ENCODE results near the gene CEP95.
"Not testable (repeated sequence)": the region's sequence is repeated elsewhere in the genome, so short reads cannot be mapped to it uniquely, and the experiment has no call there.

CEP95 gene

DNA sequence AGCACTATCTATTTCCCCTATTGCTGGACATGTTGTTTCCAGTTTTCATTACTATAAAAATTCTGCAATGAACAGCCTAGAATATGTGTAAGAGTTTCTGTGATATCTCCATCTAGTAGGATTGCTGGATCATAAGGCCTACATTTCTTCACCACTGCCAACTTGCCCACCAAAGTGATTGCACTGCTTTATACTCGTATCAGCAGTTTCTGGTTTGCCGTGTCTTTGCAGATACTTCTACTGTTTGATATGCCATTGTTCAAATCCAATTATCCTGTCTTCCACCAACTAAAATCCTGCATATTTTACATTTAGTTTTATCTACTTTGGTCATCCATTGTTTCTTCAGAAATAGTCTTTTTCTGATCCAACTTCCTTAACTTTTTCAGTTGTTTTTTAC, 21.1 kb downstream of the CEP95 start:
- no peak for DNase-seq

GRCh38 chr17:64529221-64529620, 22.4 kb downstream of the CEP95 start:
- no peak for DNase-seq

DNA sequence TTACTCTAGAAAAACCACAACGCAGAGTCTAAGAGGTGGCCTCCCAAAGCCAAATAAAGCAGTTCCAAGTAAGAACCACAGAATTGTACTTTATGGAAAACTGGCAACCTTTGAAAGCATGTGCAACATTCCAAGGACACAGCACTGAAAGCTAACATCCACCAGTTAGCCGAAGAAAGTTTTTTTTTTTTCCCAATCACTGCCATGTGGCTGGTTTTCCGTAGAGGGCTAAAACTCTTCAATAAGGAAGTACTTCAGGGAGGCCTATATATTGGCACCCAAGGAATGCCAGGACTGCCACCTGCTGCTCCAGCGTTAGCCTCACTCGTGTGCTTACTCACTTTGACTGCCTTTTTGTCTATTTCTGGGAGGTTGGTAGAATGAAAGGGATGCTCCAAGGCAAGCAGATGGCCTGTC, 25.2 kb downstream of the CEP95 start:
- no peak for DNase-seq

- DNase-seq = no peak
These were observed 25.6 kb downstream of the CEP95 start for GRCh38 chr17:64532409-64532808.

GRCh38 chr17:64533784-64534183, 27.0 kb downstream of the CEP95 start:
- no peak for DNase-seq

GRCh38 chr17:64534187-64534586, 27.4 kb downstream of the CEP95 start:
- no peak for DNase-seq

GRCh38 chr17:64535357-64535756, 28.6 kb downstream of the CEP95 start:
- DNase-seq = no peak

- DNase-seq = no peak
These were observed 30.1 kb downstream of the CEP95 start for GRCh38 chr17:64536913-64537312.

DNA sequence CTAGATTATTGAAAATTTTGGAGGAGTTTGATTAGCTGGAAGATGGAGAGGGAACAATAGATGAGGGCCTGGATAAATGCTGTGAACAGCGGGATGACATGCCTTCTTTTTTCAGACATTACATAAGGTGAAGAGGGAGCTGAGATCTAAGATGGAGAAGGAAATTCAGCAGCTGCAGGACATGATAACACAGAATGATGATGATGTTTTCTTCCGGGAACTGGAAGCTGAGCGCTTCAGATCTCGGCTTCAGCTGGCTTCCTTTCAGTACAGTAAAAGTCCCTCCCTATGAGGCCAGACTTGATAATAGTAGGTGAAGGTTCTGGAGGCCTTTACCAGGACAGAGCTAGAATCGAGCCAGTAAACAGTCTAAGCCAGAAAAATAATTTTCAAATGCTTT, 30.7 kb downstream of the CEP95 start:
- no peak for DNase-seq

DNA sequence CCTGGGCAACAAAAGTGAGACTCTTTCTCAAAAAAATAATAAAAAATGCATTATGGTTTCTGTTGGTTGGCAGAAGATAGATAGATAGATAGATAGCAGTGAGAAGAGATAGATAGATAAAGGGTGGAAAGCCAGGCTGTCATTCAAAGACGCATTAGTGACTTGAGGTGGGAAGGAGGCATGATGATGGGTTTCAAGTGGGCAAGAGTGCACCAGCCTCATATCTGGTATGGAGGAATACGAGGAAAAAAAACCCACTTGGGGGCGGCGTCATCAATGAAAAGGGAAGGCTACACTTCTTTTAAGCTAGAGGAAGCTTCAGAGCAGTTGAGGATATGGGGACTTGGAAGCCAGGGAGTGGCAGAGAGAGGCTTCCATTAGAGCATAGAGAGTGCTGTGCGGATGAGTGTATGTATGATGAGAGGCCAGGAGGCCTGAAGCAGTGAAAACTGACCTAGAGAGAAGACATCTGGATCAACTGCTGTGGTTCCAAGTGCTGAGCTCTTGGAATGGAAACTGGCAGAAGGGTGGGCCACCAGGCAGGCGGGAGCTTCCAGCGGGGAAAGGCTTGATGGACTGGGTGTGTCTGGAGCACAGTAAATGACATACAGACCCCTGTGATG, 31.8 kb downstream of the CEP95 start:
- DNase-seq = no peak

DNA sequence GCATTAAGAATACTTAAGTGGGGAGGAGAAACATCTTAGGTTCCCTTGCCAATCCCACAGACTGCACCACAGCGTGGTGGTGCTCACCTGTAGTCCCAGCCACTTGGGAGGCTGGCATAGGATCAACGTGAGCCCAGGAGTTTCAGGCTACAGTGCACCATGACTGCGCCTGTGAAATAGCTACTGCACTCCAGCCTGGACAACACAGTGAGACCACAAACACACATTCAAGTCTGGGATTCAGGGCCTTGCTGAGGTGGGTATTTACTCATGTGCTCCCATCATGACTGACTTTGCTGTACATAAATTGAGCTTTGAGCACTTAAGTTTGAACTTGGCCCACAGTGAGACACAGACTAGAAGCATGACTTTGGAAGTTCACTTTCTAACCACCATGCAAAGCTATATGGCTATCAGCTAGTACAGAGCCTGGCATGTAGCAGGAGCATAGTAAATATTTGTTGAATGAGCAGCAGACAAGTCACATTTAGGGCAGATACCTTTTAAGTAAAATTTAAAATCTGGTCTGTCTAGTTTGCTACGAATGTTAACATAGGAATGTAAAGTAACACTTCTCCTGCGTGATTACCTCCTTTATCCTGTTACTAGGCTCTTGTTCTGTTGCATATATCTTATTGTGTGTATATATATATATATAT, 33.5 kb downstream of the CEP95 start:
- no peak for DNase-seq

GRCh38 chr17:64544742-64545141, 38.0 kb downstream of the CEP95 start:
- DNase-seq = no peak

- no peak for DNase-seq
These were observed 39.9 kb downstream of the CEP95 start for GRCh38 chr17:64546716-64547115.

GRCh38 chr17:64547319-64547718, 40.5 kb downstream of the CEP95 start:
- DNase-seq = no peak

DNA sequence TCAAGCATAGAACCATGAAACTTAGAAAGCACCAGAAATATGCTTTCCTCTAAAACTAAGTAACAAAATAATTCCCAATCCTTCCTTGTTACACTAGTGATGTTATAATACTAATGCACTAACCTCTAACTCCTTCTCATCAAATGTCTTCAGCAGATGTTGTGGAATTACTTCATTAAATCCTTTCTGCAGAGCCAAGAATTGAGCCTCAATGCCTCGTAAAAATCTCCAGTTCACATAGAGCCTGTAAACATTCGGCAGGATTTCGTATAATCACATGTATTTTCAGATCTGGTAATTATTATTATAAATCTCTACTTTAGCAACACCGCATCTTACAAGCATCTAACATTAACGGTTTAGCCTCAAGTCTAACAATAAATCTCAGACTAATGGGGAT, 44.7 kb downstream of the CEP95 start:
- DNase-seq = no peak

DNA sequence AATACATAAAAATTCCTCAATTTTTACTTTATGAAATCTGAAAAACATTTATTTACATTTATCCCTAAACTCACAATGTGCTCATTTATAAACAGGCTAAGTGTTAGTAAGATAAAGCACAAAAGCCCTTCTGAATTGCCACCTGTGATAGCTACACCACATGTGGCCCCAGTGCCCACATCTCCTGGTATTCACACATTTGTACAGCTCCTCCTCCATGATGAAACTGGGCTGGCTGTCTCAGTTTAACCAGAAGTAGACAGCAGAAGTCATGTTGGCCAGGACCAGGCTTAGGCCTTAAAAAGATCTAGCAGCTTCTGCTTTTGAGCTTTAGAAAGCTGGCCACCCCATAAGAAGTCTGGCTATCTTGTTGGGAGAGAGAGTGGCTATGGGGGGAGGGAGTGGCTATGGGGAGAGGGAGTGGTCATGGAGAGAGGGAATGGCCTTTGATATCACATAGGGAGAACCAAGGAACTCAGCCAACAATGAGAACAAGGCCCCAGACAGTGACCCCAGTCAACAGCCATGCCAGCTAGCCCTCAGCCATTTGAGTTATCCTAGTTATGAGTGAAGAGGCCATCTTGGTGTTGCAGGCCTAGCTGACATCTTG, 47.4 kb downstream of the CEP95 start:
- DNase-seq = no peak

DNA sequence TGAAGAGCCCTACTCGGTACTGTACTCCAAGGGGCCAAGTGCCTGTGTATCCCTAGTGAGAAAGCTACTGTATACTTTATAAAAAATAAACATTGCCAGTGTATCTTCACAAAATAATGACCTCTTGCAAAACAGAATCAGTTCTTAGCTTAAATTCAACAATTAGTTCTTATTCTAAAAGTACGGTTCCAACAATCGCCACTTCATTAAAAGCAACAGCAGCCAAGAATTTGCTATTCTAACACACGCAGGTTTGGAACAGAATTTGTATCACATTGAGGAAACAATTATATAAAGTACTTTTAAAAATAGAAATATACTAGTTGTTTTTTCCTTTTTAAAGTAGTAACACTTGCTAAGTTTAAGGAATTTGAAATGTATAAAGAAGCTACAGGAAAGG, 48.5 kb downstream of the CEP95 start:
- DNase-seq = no peak

DNA sequence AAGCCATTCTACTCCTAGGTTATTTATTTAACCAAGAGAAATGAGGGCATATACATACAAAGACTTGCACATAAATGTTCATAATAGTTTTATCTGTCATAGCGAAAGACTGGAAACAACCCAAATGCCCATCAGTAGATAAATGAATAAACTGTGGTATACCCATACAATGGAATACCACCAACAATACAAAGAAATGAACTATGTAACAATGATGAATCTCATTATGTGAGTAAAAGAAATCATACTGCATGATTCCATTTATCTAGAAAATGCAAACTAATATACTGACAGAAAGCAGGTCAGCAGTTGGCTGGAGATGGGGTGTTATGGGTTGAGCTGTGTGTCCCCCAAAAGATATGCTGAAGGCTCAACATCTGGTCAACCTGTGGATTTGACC, 57.3 kb downstream of the CEP95 start:
- no peak for DNase-seq

DNA sequence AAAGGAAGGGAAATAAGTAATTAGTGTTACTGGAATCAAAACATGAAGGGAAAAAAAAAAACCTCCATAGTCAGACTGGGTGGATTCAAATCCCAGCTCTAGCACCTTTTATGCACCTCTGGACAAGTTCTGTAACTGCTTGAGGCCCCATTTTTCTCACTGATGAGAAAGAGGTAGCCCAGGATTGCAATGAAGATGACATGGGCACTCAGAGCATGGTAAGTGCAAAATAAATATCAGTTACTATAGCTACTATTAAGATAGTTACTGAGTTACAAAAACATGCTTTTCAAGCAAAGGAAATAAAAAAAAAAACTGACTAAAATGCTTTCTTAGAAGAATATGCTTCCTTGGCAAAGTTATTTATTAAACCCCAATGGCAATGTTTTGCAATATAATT, 58.8 kb downstream of the CEP95 start:
- no peak for DNase-seq

DNA sequence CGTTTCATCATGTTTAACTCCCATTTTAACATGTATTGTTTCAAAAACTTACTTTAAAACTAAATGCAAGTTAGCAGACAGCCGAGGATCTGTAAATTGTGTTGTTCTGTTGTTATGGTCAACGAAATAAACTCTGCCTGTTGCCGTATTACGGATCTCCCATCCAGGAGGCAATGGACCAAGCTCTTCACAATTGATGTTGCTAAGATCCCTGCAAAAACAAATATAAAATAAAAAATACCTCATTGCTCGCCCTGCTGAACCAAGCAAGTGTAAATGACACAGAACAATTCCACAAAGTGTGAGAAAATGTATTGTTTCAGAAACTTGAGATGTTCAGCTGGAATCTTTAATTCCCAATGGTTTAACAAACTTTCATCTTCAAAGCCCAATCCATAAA, 65.0 kb downstream of the CEP95 start:
- DNase-seq = no peak

DNA sequence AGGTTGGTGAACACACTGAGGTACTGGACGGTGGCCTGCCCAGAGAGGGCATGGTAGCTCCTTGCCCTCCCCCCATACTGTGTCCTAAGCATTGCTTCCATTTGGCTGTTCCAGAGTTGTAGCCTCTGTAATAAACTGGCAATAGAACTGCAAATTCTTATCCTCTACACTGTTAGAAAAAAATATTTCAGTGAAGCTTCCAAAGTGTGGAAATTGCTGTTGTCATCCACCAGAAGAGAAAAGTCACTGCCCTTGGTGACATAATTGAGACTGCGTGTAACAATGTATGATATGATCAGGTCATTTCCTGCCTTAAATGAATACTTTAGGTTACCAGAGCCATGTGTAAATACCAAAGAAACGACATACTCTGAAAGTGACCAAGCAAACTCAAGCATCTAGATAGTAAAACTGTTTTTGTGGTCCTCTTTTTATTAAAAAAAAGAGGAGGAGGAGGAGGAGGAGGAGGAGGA, 65.9 kb downstream of the CEP95 start:
- no peak for DNase-seq

DNA sequence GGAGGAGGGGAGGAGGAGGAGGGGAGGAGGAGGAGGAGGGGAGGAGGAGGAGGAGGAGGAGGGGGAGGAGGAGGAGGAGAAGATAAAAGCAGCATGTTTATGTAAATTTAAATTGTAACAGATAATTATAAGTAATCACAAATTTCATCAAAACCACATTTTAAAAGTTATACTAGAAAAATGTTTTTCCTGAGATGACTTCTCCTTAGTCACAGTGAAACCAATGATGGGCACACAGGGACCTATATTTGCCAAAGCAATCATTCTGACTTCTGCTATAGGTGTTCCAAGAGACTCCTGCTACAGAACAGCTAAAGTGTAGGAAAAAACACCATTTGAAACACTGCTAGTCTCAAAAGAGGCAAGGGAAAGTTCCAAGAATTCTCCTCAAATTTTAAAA, 66.4 kb downstream of the CEP95 start:
- no peak for DNase-seq

GRCh38 chr17:64574646-64575045, 67.9 kb downstream of the CEP95 start:
- DNase-seq = no peak

DNA sequence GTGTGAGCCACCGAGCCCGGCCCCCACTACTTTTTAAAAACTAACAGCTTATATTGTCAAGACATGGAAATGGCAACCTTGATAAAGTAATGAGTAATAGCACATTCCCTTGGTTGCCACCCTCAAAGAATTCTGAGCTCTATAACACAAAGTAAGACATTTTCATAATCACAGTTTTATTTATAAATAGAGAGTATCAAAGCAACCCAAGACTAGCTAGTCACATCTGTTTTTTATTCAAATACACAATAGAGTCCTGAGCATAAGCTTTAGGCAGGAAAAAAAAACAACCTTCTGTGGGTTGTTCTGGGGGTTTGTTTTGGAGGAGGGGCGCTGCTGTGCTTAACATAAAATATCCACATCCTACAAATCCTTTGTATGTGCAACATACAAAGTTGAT, 68.7 kb downstream of the CEP95 start:
- DNase-seq = no peak

DNA sequence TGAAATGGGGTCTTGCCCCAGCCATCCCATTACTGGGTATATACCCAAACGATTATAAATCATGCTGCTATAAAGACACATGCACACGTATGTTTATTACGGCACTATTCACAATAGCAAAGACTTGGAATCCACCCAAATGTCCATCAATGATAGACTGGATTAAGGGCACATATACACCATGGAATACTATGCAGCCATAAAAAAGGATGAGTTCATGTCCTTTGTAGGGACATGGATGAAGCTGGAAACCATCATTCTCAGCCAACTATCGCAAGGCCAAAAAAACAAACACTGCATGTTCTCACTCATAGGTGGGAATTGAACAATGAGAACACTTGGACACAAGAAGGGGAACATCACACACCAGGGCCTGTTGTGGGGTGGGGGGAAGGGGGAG, 70.2 kb downstream of the CEP95 start:
- DNase-seq = not testable (repeated sequence)

Measured in NCI-H446 treated with DMSO at 0.1 percent for 48 hours (cell line).